ENCODE data around the gene WBP2. TPM values are rescaled to one million over a fixed set of nuclear protein-coding genes. Genes with fewer than 3 reads are reported as not detected.
"Not testable (repeated sequence)": the region's sequence is repeated elsewhere in the genome, so short reads cannot be mapped to it uniquely, and the experiment has no call there.

Gene WBP2
- total RNA-seq, 2 experiments from 2014 or later, result 98.5 to 114 TPM

DNA sequence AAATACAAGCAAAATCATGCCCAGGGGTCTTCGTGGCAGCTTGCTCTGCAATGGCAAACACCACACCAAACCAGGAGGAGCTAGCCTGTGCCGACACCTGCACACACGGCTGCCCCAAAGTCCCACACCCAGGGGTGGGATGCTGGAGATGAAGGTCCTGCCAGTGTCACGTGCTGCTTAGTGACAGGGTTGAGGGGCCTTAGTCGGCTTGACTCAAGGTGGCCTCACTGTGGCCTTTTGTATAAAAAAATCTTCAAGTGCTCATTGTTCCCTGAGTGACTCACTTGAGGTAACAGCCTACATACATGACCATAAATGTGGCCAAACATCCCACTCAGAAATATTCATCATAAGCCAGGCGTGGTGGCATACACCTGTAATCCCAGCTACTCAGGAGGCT lies 34.3 kb upstream of the WBP2 start:
- intact Hi-C loops (cut with DNase I, micrococcal nuclease), result no loop called here

DNA sequence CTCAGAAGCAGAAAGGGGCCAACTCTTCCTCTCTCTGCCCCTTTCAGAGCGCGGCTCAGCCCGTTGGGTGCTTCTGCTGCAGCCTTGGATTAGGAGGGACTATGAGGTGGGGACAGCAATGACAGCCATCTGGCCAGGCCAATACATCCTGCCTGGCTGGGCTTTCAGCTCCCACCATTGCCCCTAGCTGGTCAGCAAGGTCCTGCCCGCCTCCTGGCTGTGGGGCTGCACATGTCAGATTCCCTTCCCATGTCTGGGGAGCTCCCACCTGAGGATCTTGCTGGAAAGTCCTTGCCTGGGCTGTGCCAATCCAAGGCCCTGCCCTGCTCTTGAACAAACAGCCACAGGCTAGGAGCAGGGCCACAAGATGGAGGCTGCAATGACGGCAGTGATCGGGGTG lies 33.3 kb upstream of the WBP2 start:
- Histone ChIP-seq H3K36me3 (ENCODE audit: insufficient read depth, low read length) (peaks cover 21% of the 10 kb centered on the region), H3K27ac (ENCODE audit: low read depth in 1 of 2, low read length in 2 of 2) (no peak overlapping the region), H3K27me3 (ENCODE audit: control insufficient read depth in 1 of 2, insufficient read depth in 2 of 2, low read length in 2 of 2) (no peaks in the 10 kb centered on the region), H3K4me3 (ENCODE audit: low read length) (no peak overlapping the region), H3K9me3 (ENCODE audit: control insufficient read depth in 1 of 2, insufficient read depth in 1 of 2, low read length in 2 of 2) (no peaks in the 10 kb centered on the region), H3K4me1 (ENCODE audit: insufficient read depth, low read length) (peaks cover under 1% of the 10 kb centered on the region)
- Mint-ChIP-seq H3K4me3 (no peak overlapping the region), H3K9me3 (no peaks in the 10 kb centered on the region), H3K36me3 (ENCODE audit: low read depth) (peaks cover 8% of the 10 kb centered on the region), H3K27ac (no peak overlapping the region), H3K4me1 (ENCODE audit: low read depth) (no peaks in the 10 kb centered on the region), H3K27me3 (no peaks in the 10 kb centered on the region)
- POLR2A ChIA-PET, result interaction anchor here (0.9 kb wide), 1 partner anchor 13 kb away, joined by 3 read pairs; no protein-coding TSS in a partner anchor
- ATAC-seq (ENCODE audit: poor library complexity) (no peak), DNase-seq (no peak)
- intact Hi-C loops (cut with DNase I, micrococcal nuclease), result no loop called here
- TF ChIP-seq, protein P1, sequence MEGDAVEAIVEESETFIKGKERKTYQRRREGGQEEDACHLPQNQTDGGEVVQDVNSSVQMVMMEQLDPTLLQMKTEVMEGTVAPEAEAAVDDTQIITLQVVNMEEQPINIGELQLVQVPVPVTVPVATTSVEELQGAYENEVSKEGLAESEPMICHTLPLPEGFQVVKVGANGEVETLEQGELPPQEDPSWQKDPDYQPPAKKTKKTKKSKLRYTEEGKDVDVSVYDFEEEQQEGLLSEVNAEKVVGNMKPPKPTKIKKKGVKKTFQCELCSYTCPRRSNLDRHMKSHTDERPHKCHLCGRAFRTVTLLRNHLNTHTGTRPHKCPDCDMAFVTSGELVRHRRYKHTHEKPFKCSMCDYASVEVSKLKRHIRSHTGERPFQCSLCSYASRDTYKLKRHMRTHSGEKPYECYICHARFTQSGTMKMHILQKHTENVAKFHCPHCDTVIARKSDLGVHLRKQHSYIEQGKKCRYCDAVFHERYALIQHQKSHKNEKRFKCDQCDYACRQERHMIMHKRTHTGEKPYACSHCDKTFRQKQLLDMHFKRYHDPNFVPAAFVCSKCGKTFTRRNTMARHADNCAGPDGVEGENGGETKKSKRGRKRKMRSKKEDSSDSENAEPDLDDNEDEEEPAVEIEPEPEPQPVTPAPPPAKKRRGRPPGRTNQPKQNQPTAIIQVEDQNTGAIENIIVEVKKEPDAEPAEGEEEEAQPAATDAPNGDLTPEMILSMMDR (IDR thresholded peaks at IDR 0.05), result no peak
- CTCF ChIA-PET, result interaction anchor here (3.3 kb wide), 1 partner anchor 11 kb away, joined by 8 read pairs; the partner anchor contains the start of gene TRIM47

More for the DNA sequence above, 34.3 kb upstream of the WBP2 start:
- Histone ChIP-seq H3K4me3 (ENCODE audit: low read length) (no peak overlapping the region), H3K27ac (ENCODE audit: low read depth in 1 of 2, low read length in 2 of 2) (no peak overlapping the region), H3K4me1 (ENCODE audit: insufficient read depth, low read length) (peaks cover 10% of the 10 kb centered on the region), H3K27me3 (ENCODE audit: control insufficient read depth in 1 of 2, insufficient read depth in 2 of 2, low read length in 2 of 2) (no peaks in the 10 kb centered on the region), H3K36me3 (ENCODE audit: insufficient read depth, low read length) (peaks cover 21% of the 10 kb centered on the region), H3K9me3 (ENCODE audit: control insufficient read depth in 1 of 2, insufficient read depth in 1 of 2, low read length in 2 of 2) (no peaks in the 10 kb centered on the region)
- Mint-ChIP-seq H3K9me3 (no peaks in the 10 kb centered on the region), H3K27ac (no peak overlapping the region), H3K36me3 (ENCODE audit: low read depth) (peaks cover 8% of the 10 kb centered on the region), H3K27me3 (no peaks in the 10 kb centered on the region), H3K4me3 (no peak overlapping the region), H3K4me1 (ENCODE audit: low read depth) (peaks cover 8% of the 10 kb centered on the region)
- CTCF ChIA-PET, result interaction anchor here (3.3 kb wide), 1 partner anchor 12 kb away, joined by 8 read pairs; the partner anchor contains the start of gene TRIM47
- TF ChIP-seq, protein P1 (IDR thresholded peaks at IDR 0.05), result no peak
- ATAC-seq (ENCODE audit: poor library complexity) (no peak), DNase-seq (no peak)
- POLR2A ChIA-PET, result interaction anchor here (1.0 to 1.2 kb wide), 2 partner anchors 34 to 89 kb away, joined by 3 read pairs; partner anchors contain the start of genes ACOX1, TEN1 and WBP2

DNA sequence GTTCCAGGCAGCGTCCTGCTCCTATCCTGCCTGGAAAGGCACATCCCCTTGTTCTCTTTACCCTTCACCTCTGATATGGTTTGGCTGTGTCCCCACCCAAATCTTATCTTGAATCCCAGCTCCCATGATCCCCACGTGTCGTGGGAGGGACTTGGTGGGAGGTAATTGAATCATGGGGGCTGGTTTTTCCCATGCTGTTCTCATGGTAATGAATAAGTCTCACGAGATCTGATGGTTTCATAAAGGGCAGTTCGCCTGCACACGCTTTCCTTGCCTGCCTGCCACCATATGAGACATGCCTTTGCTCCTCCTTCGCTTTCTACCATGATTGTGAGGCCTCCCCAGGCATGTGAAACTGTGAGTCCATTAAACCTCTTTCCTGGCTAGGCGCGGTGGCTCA lies 30.7 kb upstream of the WBP2 start:
- H3K27ac Mint-ChIP-seq; POLR2A ChIA-PET; intact Hi-C loops (cut with DNase I, micrococcal nuclease): not testable (repeated sequence)

DNA sequence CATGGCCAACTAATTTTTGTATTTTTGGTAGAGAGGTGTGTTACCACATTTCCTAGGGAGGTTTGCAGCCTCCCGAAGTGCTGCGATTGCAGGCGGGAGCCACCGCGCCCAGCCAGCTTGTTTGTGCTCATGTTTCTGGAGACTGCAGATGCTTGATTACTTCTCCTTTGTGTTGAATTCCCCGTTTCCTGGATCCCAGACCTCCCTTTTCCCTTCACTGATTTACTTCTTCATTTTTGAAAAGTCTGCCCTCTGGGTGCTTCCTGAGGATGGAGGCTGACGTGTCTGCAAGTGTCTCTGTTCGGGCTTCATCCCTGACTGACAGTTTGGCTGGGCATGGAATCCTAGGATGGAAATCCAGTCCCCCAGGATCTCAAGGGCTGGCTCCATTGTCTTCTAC lies 30.3 kb upstream of the WBP2 start:
- Mint-ChIP-seq H3K27me3 (no peaks in the 10 kb centered on the region), H3K36me3 (ENCODE audit: low read depth) (peaks cover 6% of the 10 kb centered on the region), H3K27ac (no peak overlapping the region), H3K4me3 (no peak overlapping the region), H3K9me3 (no peaks in the 10 kb centered on the region), H3K4me1 (ENCODE audit: low read depth) (peaks cover 8% of the 10 kb centered on the region)
- DNase-seq (no peak), ATAC-seq (ENCODE audit: poor library complexity) (no peak)
- Histone ChIP-seq H3K27me3 (ENCODE audit: control insufficient read depth in 1 of 2, insufficient read depth in 2 of 2, low read length in 2 of 2) (no peaks in the 10 kb centered on the region), H3K4me1 (ENCODE audit: insufficient read depth, low read length) (peaks cover 14% of the 10 kb centered on the region), H3K36me3 (ENCODE audit: insufficient read depth, low read length) (no peaks in the 10 kb centered on the region), H3K4me3 (ENCODE audit: low read length) (no peak overlapping the region), H3K27ac (ENCODE audit: low read depth in 1 of 2, low read length in 2 of 2) (no peak overlapping the region), H3K9me3 (ENCODE audit: control insufficient read depth in 1 of 2, insufficient read depth in 1 of 2, low read length in 2 of 2) (no peaks in the 10 kb centered on the region)
- CTCF ChIA-PET, result no interaction called here
- TF ChIP-seq, protein P1 (IDR thresholded peaks at IDR 0.05), result no peak
- POLR2A ChIA-PET, result no interaction called here
- intact Hi-C loops (cut with DNase I, micrococcal nuclease), result no loop called here

More for the DNA sequence above, 30.7 kb upstream of the WBP2 start:
- H3K4me3 Mint-ChIP-seq; H3K4me1 Mint-ChIP-seq (ENCODE audit: low read depth); DNase-seq; H3K27ac ChIP-seq (ENCODE audit: low read depth in 1 of 2, low read length in 2 of 2); H3K9me3 ChIP-seq (ENCODE audit: control insufficient read depth in 1 of 2, insufficient read depth in 1 of 2, low read length in 2 of 2); H3K27me3 Mint-ChIP-seq; ATAC-seq (ENCODE audit: poor library complexity); H3K9me3 Mint-ChIP-seq; H3K27me3 ChIP-seq (ENCODE audit: control insufficient read depth in 1 of 2, insufficient read depth in 2 of 2, low read length in 2 of 2); H3K36me3 Mint-ChIP-seq (ENCODE audit: low read depth); CTCF ChIA-PET; H3K36me3 ChIP-seq (ENCODE audit: insufficient read depth, low read length); H3K4me3 ChIP-seq (ENCODE audit: low read length): not testable (repeated sequence)
- H3K4me1 ChIP-seq (ENCODE audit: insufficient read depth, low read length), result peaks cover 14% of the 10 kb centered on the region

All from CD4-positive, alpha-beta T cell (primary cell).